ENCODE data around the gene TPM2. TPM values are rescaled to one million over a fixed set of nuclear protein-coding genes. Genes with fewer than 3 reads are reported as not detected.
A peak's percentile ranks its signal among the peaks of the same experiment; 100 is the strongest.

Gene TPM2
- total and polyA plus RNA-seq, 11 donors = 621 to 2,450 (median 858) TPM

GRCh38 chr9:35635730-35636129 is 54.0 kb downstream of the TPM2 start:
- no peak for ATAC-seq
- intact Hi-C loops (cut with DNase I) = no loop called here

More at GRCh38 chr9:35635730-35636129, 54.0 kb downstream of the TPM2 start:
- Histone ChIP-seq H3K4me3 (no peak overlapping the region), H3K36me3 (no peaks in the 10 kb centered on the region), H3K27ac (peak overlapping the region in 1 of 12 donors; percentile 80), H3K9me3 (no peaks in the 10 kb centered on the region), H3K4me1 (peaks cover 0 to 58% (median 0%) of the 10 kb centered on the region in 12 donors), H3K27me3 (no peaks in the 10 kb centered on the region)
- TF ChIP-seq POLR2A (IDR thresholded peaks at IDR 0.05) (no peak), CTCF (IDR thresholded peaks at IDR 0.05) (no peak)
- no peak for DNase-seq

Small RNA genes within 50 kb of the gene (microRNA-seq; reads per million reads assigned to microRNA genes)
- gene MIR6852 (0 to 0.41 (median 0.03) reads per million in 4 donors), gene MIR6853 (0.41 to 0.77 (median 0.52) reads per million in 4 donors)

Other genes with a start within 250 kb of the TPM2 start
- 10 to 100 TPM; 23.0 to 56.1 (median 30.5) TPM for gene RUSC2, start 199.8 kb downstream of the TPM2 start, total RNA-seq
- gene RUSC2, start 199.8 kb downstream of the TPM2 start, polyA plus RNA-seq = 10 to 100 TPM; 23.8 to 38.0 TPM
- 10 to 100 TPM; 19.8 to 47.6 (median 24.5) TPM for gene TESK1, start 84.7 kb downstream of the TPM2 start, total RNA-seq
- gene TESK1, start 84.7 kb downstream of the TPM2 start, polyA plus RNA-seq = 10 to 100 TPM; 33.3 to 40.8 TPM
- gene CD72, start 71.5 kb downstream of the TPM2 start, total RNA-seq = 1 to 10 TPM in 4 of 9 donors, under 1 TPM in 3, not detected in 2; 0.46 to 10.0 (median 1.2) TPM
- under 1 TPM; 0.38 to 0.76 TPM for gene CD72, start 71.5 kb downstream of the TPM2 start, polyA plus RNA-seq
- gene SIT1, start 39.0 kb downstream of the TPM2 start, total RNA-seq = 1 to 10 TPM in 1 of 9 donors, under 1 TPM in 2, not detected in 6; 0.47 to 4.2 (median 0.54) TPM
- under 1 TPM in 1 of 2 donors, not detected in 1; 0.19 TPM for gene SIT1, start 39.0 kb downstream of the TPM2 start, polyA plus RNA-seq
- gene RMRP, start 31.9 kb downstream of the TPM2 start, total RNA-seq = over 10,000 TPM in 3 of 9 donors, 1,000 to 10,000 TPM in 5, 100 to 1,000 TPM in 1; 462 to 18,741 (median 5,764) TPM
- 100 to 1,000 TPM; 118 to 429 TPM for gene RMRP, start 31.9 kb downstream of the TPM2 start, polyA plus RNA-seq
- 10 to 100 TPM; 35.5 to 78.5 (median 43.8) TPM for gene CCDC107, start 31.6 kb downstream of the TPM2 start, total RNA-seq
- 100 to 1,000 TPM in 1 of 2 donors, 10 to 100 TPM in 1; 70.1 to 116 TPM for gene CCDC107, start 31.6 kb downstream of the TPM2 start, polyA plus RNA-seq
- 1 to 10 TPM in 1 of 9 donors, under 1 TPM in 8; 0.11 to 1.2 (median 0.27) TPM for gene ARHGEF39, start 24.7 kb downstream of the TPM2 start, total RNA-seq
- gene ARHGEF39, start 24.7 kb downstream of the TPM2 start, polyA plus RNA-seq = under 1 TPM; 0.12 to 0.30 TPM
- 10 to 100 TPM in 1 of 9 donors, 1 to 10 TPM in 1, under 1 TPM in 1, not detected in 6; 0.47 to 13.9 (median 2.3) TPM for gene CA9, start 16.0 kb downstream of the TPM2 start, total RNA-seq
- gene CA9, start 16.0 kb downstream of the TPM2 start, polyA plus RNA-seq = under 1 TPM; 0.23 to 0.54 TPM
- 100 to 1,000 TPM; 193 to 373 (median 261) TPM for gene TLN1, start 42.3 kb upstream of the TPM2 start, total RNA-seq
- 100 to 1,000 TPM; 152 to 241 TPM for gene TLN1, start 42.3 kb upstream of the TPM2 start, polyA plus RNA-seq
- gene CREB3, start 42.7 kb upstream of the TPM2 start, total RNA-seq = 10 to 100 TPM; 16.1 to 38.0 (median 25.5) TPM
- gene CREB3, start 42.7 kb upstream of the TPM2 start, polyA plus RNA-seq = 10 to 100 TPM; 26.7 to 49.4 TPM
- gene GBA2, start 59.3 kb upstream of the TPM2 start, total RNA-seq = 10 to 100 TPM; 52.1 to 93.8 (median 65.5) TPM
- gene GBA2, start 59.3 kb upstream of the TPM2 start, polyA plus RNA-seq = 10 to 100 TPM; 54.1 to 96.2 TPM
- gene RGP1, start 59.4 kb upstream of the TPM2 start, total RNA-seq = 10 to 100 TPM; 25.4 to 38.8 (median 32.7) TPM
- 10 to 100 TPM; 14.7 to 29.8 TPM for gene RGP1, start 59.4 kb upstream of the TPM2 start, polyA plus RNA-seq
- not detected for gene MSMP, start 64.4 kb upstream of the TPM2 start, total RNA-seq
- gene MSMP, start 64.4 kb upstream of the TPM2 start, polyA plus RNA-seq = under 1 TPM in 1 of 2 donors, not detected in 1; 0.26 TPM
- gene NPR2, start 101.7 kb upstream of the TPM2 start, total RNA-seq = 10 to 100 TPM; 15.2 to 36.4 (median 23.7) TPM
- 10 to 100 TPM; 10.2 to 14.5 TPM for gene NPR2, start 101.7 kb upstream of the TPM2 start, polyA plus RNA-seq
- gene SPAG8, start 122.3 kb upstream of the TPM2 start, total RNA-seq = 1 to 10 TPM; 1.5 to 4.0 (median 2.5) TPM
- 1 to 10 TPM in 1 of 2 donors, under 1 TPM in 1; 0.58 to 4.2 TPM for gene SPAG8, start 122.3 kb upstream of the TPM2 start, polyA plus RNA-seq
- gene HINT2, start 125.1 kb upstream of the TPM2 start, total RNA-seq = 10 to 100 TPM; 48.7 to 77.5 (median 57.4) TPM
- 100 to 1,000 TPM in 1 of 2 donors, 10 to 100 TPM in 1; 51.4 to 139 TPM for gene HINT2, start 125.1 kb upstream of the TPM2 start, polyA plus RNA-seq
- not detected for gene FAM221B, start 138.8 kb upstream of the TPM2 start, total RNA-seq
- not detected for gene FAM221B, start 138.8 kb upstream of the TPM2 start, polyA plus RNA-seq
- 10 to 100 TPM; 10.8 to 21.4 (median 18.2) TPM for gene TMEM8B, start 139.3 kb upstream of the TPM2 start, total RNA-seq
- 1 to 10 TPM; 7.9 to 8.1 TPM for gene TMEM8B, start 139.3 kb upstream of the TPM2 start, polyA plus RNA-seq
- not detected for gene OR13J1, start 180.5 kb upstream of the TPM2 start, total RNA-seq
- not detected for gene OR13J1, start 180.5 kb upstream of the TPM2 start, polyA plus RNA-seq
- gene HRCT1, start 216.3 kb upstream of the TPM2 start, total RNA-seq = 1 to 10 TPM in 8 of 9 donors, under 1 TPM in 1; 0.97 to 9.5 (median 4.4) TPM
- gene HRCT1, start 216.3 kb upstream of the TPM2 start, polyA plus RNA-seq = 1 to 10 TPM; 3.7 to 6.3 TPM
- 10 to 100 TPM in 2 of 9 donors, 1 to 10 TPM in 7; 4.1 to 10.3 (median 6.8) TPM for gene SPAAR, start 219.6 kb upstream of the TPM2 start, total RNA-seq
- gene SPAAR, start 219.6 kb upstream of the TPM2 start, polyA plus RNA-seq = 10 to 100 TPM in 1 of 2 donors, 1 to 10 TPM in 1; 7.4 to 11.3 TPM